CD4-positive, alpha-beta T cell treated with Interleukin-10 for 1 hour (primary cell): Measurements from ENCODE around the gene RGL2.
A peak's percentile ranks its signal among the peaks of the same experiment; 100 is the strongest.

Source experiments
- DNase-seq: peaks from one replicate; pipeline ENCODE4 v3.0.0-alpha.2; 2020

The RGL2 gene

GRCh38 chr6:33316603-33317418, 18.1 kb upstream of the RGL2 start:
- DNase-seq, result no peak

DNA sequence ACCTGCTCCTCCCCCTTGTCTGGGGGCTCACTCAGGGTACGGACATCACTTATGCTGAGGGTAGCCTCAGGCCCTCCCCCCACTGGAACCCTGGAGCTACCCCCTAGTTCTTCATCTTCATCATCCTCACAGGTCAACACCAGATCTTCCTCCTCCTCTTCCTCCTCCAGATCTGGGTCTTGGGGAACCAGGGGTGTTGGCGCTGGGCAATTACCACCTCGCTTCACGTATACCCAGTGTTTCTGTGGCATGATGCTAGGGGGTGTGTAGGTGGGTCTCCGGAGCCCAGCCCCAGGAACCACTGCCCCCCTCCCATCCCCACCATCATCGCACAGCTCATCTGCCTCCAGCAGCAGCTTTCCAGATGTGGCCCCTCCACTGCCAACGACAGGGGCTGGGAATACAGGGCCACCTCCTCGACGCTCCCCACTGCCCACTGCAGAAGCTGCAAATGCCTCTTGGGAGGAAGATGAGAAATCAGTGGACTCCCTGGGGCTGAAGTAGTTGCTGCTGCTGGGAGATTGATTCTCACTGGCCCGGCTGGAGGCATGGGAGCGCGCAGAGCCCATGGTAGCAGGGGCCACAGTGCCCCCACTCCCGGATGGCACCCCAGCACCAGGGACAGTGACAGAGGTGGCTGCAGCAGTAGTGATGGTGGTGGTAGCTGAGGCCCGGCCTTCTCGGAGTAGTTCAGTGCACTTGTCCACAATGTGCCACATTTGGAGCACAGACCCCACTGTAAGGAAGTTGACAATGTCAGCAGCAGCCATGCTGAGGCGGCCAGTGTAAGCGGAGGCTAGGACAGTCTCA, 17.3 kb upstream of the RGL2 start:
- no peak for DNase-seq

DNA sequence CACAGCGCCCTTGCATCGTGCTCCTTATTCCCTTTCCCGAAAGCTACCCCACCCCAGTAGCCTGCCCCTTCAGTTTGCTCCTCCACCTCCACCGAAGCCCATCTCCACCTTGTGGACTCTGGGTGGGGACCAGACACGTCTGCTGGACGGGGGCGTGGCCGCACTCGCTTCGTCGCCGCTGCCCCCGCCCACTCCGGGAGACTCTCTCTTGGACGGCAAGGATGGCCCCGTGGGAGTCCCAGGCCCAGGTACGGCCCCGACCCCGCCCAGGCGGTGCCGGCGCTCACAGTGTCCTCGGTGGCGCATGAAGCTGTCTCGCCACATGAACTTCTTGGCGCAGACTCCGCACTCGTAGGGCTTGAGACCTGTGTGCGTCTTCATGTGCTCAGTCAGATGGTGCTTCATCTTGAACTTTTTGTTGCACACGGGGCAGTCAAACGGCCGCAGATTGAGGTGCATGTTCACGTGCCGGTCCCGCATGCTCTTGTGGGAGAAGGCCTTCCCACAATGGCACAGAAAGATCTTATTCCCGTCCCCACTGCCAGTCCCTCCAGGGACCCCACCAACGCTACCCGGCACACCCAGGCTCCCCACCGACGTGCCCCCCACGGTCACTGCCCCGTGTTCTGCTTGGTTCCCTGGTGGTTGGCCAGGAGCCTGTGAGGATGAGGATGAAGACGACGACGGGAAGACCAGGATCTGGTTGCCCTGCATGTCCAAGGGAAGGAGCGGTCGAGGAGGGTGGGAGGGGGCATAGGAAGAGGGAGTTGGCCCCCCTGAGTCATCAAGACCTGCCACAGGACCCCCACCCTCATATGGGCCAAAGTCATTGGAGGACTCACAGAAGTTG, 16.4 kb upstream of the RGL2 start:
- peak; percentile 33 for DNase-seq

- peak; percentile 91 for DNase-seq
These were observed 15.8 kb upstream of the RGL2 start for GRCh38 chr6:33314515-33314942.

DNA sequence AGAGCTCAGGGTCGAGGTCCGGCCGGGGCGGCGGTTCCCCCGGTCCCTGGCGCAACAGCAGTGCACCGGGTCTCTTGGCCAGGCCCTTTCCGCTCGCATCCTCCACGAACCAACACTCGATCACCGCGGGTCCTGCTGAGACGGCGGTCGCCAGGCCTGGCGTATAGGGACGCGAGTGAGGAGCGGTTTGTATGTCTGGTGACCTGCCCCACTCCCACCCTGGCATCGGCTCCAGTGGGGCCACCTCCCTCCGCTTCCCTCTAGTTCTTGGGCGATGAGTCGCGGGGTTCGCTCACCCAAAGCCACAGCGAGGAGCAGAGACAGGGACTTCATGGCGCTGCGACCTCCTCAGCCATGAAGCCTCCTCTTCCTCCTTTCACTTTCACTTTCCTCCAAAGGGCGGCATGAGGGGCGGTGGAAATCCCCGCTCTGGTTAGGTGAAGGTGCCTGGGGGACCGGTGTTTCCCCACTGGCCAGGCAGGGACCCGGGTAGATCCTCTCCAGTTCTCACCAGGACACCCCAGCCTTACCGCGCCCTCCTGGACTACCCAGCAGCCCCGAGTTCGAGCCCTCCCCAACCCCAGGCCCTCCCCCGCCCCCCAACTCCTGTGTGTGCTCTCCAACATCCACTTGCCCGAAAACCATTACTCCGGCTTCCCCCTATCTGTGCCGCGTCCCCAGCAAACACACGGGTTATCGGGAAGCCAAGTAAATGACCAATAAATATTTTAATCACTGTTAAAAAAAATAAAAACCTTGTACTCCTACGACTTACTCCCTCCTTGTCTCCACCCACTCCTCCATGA, 15.2 kb upstream of the RGL2 start, which contains the start of gene TAPBP:
TSS of gene TAPBP (minus strand) at position 370 of the 806 bp plus-strand sequence. CDS start at position 333, 37 bp downstream.
- peak; percentile 95 for DNase-seq

DNA sequence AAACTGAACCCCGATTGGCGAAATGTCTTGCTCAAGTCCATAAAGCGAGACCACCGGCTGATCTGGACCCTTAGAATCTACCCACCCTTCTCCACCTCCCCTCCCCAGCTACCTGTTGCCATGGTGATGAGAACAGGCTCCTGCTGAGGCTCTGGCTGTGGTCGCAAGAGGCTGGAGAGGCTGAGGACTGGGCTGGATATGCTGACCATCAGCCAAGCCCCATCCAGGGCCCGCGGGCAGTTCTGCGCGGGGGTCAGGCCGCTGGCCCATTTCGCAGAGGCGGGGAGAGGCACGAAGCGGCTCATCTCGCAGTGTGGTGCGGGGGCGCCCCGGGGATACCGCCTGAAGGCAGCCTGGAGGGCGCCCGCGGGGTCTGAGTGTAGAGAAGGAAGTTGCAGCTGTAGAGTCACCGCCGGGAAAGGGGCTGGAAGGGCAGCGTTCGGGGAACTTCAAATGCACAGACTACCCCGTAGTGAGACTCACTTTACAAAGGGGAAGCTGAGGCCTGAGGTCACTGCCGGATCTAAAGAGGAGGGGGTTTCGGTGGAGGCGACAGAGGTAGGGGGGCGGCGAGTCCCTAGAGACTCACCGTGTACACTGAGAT, 14.5 kb upstream of the RGL2 start:
- peak; percentile 48 for DNase-seq

- DNase-seq, result peak; percentile 95
These were observed 13.8 kb upstream of the RGL2 start for GRCh38 chr6:33312361-33313104.

DNA sequence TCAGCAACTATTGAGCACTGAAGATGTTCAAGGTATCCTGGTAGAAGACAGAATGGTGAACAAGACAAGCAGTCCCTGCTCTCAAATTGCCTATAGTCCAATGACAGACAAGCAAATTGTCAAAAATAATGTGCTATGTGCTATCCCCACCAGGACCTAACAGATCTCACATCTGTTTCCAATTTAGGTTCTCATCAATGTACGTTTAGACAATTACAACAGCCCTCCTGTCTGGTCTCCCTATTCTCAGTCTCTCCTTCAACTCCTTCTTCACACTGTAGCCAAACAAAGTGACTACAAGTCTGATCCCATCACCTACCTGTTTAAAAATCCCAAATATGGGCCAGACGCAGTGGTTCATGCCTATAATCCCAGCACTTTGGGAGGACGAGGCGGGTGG, 7.6 kb upstream of the RGL2 start:
- no peak for DNase-seq

GRCh38 chr6:33305052-33305451, 6.3 kb upstream of the RGL2 start:
- no peak for DNase-seq

GRCh38 chr6:33304216-33304615, 5.5 kb upstream of the RGL2 start:
- no peak for DNase-seq

DNA sequence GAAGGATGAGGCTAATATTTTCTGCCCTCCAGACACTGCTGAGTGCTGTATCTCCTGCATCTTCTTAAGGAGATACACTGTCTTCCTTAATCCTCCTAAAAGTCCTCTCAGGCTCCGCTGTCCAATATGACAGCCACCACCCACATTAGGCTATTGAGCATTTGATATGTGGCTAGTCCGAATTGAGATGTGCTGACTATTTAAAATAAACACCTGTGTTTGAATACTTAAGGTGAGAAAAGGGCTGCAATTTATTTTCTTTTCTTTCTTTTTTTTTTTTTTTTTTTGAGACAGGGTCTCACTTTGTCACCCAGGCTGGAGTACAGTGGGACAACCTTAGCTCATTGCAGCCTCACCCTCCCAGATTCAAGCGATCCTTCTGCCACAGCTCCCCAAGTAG, 3.1 kb upstream of the RGL2 start:
- no peak for DNase-seq

DNA sequence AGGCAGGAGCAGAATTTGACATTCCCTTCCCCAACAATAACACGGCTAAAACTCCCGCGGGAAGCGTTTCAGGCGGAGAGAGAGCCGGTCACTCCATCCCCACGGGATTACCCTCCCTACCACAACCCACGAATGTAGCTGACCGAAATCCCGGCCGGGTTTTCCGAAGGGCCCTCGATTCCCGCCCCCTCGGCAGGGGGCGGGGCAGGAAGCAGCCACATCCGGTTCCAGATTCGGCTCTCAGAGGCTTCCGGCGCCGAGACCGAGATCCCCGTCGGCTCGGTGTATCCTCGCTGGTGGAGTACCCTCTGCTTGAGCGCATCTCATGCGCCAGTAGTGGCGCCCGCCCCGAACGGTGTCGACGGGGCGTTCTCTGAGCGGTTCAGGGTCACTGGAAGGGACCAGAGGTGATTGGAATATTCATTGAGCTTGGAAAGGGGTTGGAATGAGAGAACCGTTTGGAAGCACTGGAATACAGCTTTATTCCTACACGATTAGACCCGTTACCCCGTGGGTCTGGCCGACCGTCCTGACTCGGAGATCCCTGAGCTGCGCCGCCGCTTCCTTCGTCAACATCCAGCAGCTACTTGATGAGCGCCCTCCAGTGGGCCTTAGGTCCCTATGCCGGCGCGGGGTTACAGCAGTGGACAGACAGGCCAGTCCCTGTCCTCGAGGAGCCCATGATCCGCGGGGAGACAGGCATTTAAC, 649 bp upstream of the RGL2 start:
- peak; percentile 95 for DNase-seq

- peak; percentile 88 for DNase-seq
These were observed 578 bp downstream of the RGL2 start for GRCh38 chr6:33297956-33298772.

DNA sequence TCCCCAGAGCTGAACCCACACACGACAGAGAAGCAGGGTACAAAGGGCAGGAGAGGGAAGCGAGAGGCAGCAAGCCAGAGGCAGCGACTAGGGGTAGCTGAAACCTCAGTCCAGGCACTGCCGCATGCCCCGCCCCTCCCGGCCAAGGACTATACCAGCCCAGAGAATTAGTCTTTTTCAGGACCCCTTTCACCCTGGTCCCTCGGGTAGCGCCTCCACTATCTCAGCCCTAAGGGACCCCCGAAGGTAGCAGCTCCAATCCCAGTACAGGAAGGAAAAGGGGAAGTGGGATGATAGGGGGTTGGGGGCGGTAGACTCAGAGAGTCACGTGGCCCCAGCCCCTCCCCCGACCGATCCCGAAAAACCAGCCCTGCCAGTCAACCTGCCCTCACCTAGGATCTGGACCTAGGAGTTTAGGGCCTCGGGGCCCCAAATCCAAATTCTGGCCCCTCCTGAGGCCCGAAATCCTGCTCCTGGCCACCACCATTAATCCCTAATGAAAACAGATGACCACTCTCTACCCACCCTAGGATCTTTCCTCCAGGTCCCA, 1.3 kb downstream of the RGL2 start:
- no peak for DNase-seq

DNA sequence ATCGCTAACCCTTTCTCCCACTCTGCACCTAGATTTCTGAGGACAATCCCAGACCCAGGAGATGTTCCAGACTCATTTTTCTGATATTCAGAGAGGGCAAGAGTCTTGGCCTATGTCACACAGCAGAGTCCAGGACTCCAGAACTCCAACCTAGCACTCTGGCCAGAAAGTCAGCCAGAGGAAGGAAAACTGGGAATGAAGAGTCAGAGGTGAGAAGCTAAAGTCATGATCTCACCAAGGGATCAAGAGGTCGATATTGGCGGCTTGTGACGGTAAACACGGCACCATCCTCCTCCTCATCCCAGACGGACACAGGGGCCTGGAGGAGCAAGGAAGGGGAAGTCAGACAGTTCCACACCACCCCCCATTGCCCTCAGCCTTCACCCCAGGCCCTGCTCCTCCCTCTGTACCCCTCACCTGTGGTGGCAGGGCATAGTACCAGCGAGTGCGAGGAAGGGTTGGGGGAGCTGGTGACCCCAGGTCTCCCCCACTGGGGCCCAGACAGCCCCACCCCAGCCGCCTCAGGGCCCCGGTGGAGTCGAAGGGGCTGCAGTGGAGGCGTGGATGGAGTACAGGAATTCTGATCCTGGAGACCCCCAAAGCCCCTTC, 1.8 kb downstream of the RGL2 start:
- no peak for DNase-seq

DNA sequence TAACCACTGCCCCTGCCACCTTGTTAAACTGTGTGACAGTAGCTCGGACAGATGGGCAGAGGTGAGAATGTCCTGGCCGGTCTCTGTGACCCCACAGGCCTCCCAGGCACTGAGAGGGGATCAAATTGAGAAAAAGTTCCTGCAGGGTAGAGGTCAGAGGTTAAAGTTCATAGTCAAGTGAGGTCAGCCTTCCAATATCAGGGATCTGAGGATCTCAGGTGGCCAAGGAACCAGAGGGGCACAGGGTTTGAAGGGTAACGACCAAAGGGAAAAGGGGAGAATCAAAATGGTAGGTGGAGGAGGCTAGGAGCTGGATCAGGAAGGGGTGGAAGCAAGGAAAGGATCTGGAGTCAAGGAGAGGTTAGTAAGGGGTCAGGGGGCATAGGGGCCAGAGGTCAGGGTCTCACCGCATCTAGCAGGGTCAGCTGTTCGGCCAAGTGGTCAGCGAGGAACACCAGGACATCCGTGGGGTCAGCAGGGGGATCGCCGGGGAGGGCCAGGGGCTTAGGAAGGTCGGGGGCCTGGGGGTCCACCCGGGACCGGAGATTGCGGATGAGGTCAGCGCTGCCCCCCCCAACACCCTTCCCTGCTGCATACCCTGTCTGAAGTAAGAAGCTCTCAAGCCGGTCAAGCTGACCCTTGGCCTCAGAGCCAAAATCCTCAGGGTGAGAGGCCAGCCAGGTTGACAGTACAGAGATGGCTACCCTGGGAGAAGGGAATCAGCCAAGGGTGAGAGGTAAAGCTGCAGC, 2.9 kb downstream of the RGL2 start:
- no peak for DNase-seq

- DNase-seq, result no peak
These were observed 4.5 kb downstream of the RGL2 start for GRCh38 chr6:33294086-33294823.
